A549 (cell line): ENCODE results near the gene PET117. TPM values are rescaled to one million over a fixed set of nuclear protein-coding genes. Genes with fewer than 3 reads are reported as not detected.

Experiments
- ATAC-seq, 2 experiments: fragments of 200-7000 bp in 1 of 2; fragments of >200 bp in 1 of 2; cut with Nextera tagmentation in 1 of 2; cut with Tn5 transposase in 1 of 2; 3 replicates each; pipeline versions ENCODE4 v1.8.0 to v1.9.1; 2018 to 2020; ENCODE audit warnings: mild to moderate bottlenecking in 1 of 2, moderate library complexity in 1 of 2
- CTCF ChIA-PET: fragments of 300-600 bp; sonication (Branson Sonifier 250); formaldehyde crosslinking; extraction: SDS; loops from one replicate; lab custom pipeline; 2021; ENCODE audit warnings: antibody characterized with exemption, inconsistent platforms; lab: Yijun Ruan, JAX
- POLR2A ChIA-PET: fragments of 350-600 bp; formaldehyde crosslinking; extraction: SDS; loops from one replicate; lab custom pipeline; 2021; ENCODE audit warnings: antibody characterized with exemption, inconsistent platforms; lab: Yijun Ruan, JAX
- DNase-seq, 2 experiments: peaks; one replicate each; pipeline versions ENCODE4 v3.0.0 to v3.0.0-alpha.2; 2011 to 2016; ENCODE audit warnings: low read depth in 1 of 2, low spot score in 1 of 2
- FAIRE-seq: peaks from 2 replicates; lab custom pipeline; 2011; peaks lifted over from hg19 to GRCh38; lab: Jason Lieb, UNC
- H3K27ac ChIP-seq, 2 experiments: fragments of >200 bp; sonication (Bioruptor Twin); formaldehyde crosslinking; 3 replicates each; pipeline ENCODE4 v1.5.1; 2016 to 2017
- H3K4me1 ChIP-seq: fragments of >200 bp; sonication (Bioruptor Twin); formaldehyde crosslinking; 3 replicates; pipeline ENCODE4 v1.6.1; 2016
- H3K4me2 ChIP-seq: fragments of >200 bp; sonication (Bioruptor Twin); formaldehyde crosslinking; 3 replicates; pipeline ENCODE4 v1.6.1; 2016
- H3K4me3 ChIP-seq: fragments of >200 bp; sonication (Bioruptor Twin); formaldehyde crosslinking; 3 replicates; pipeline ENCODE4 v1.5.1; 2016
- H3K9me3 ChIP-seq: fragments of >200 bp; sonication (Bioruptor Twin); formaldehyde crosslinking; 3 replicates; pipeline ENCODE4 v1.6.1; 2016
- CEBPB ChIP-seq, 2 experiments: fragments of >200 bp in 1 of 2; sonication (Bioruptor Twin) in 1 of 2; formaldehyde crosslinking in 1 of 2; IDR thresholded peaks; 2 replicates each; pipeline ENCODE4 v1.6.1; 2012 to 2016
- CHD2 ChIP-seq: fragments of 150-350 bp; IDR thresholded peaks from 2 replicates; pipeline ENCODE4 v1.6.1; 2014; ENCODE audit warnings: low read length; ENCODE audit not compliant: partially characterized antibody
- CTCF ChIP-seq: fragments of >200 bp; sonication (Bioruptor Twin); formaldehyde crosslinking; IDR thresholded peaks from 3 replicates; pipeline ENCODE4 v1.5.1; 2016
- E2F6 ChIP-seq: IDR thresholded peaks from 2 replicates; pipeline ENCODE4 v1.6.1; 2012; ENCODE audit warnings: low read depth, borderline replicate concordance
- EHMT2 ChIP-seq: fragments of 200-600 bp; sonication (generic); IDR thresholded peaks from 2 replicates; pipeline ENCODE4 v1.6.1; 2016; ENCODE audit warnings: antibody characterized with exemption, low read depth, mild to moderate bottlenecking, moderate library complexity
- ELK1 ChIP-seq: fragments of 150-350 bp; IDR thresholded peaks from 2 replicates; pipeline ENCODE4 v1.6.1; 2014; ENCODE audit warnings: low read depth, mild to moderate bottlenecking, low read length
- FOSL2 ChIP-seq, 2 experiments: fragments of 450-650 bp in 1 of 2; fragments of >200 bp in 1 of 2; sonication (Bioruptor Twin) in 1 of 2; formaldehyde crosslinking; IDR thresholded peaks; 2 replicates each; pipeline versions ENCODE4 v1.5.0 to v1.6.1; 2016 to 2020; ENCODE audit warnings: mild to moderate bottlenecking in 1 of 2, moderate library complexity in 1 of 2
- FOXS1 ChIP-seq: fragments of 250-450 bp; sonication (Bioruptor Pico); IDR thresholded peaks from 2 replicates; pipeline ENCODE4 v1.5.0; 2020; ENCODE audit warnings: mild to moderate bottlenecking, moderate library complexity
- HDAC2 ChIP-seq: fragments of 200-600 bp; sonication (generic); IDR thresholded peaks from 2 replicates; pipeline ENCODE4 v1.6.1; 2016
- HOXA7 ChIP-seq: fragments of 250-450 bp; sonication (Bioruptor Pico); IDR thresholded peaks from 2 replicates; pipeline ENCODE4 v1.5.0; 2020; ENCODE audit warnings: mild to moderate bottlenecking, moderate library complexity
- HOXB13 ChIP-seq: fragments of 250-450 bp; sonication (Bioruptor Pico); IDR thresholded peaks from 2 replicates; pipeline ENCODE4 v1.5.0; 2020; ENCODE audit warnings: low read depth, mild to moderate bottlenecking, moderate library complexity
- HOXB5 ChIP-seq: fragments of 250-450 bp; sonication (Bioruptor Pico); IDR thresholded peaks from 2 replicates; pipeline ENCODE4 v1.5.0; 2020; ENCODE audit warnings: mild to moderate bottlenecking, moderate library complexity
- JUNB ChIP-seq: fragments of >200 bp; sonication (Bioruptor Twin); formaldehyde crosslinking; IDR thresholded peaks from 2 replicates; pipeline ENCODE4 v1.6.1; 2016
- KDM1A ChIP-seq: fragments of 200-600 bp; sonication (generic); IDR thresholded peaks from 2 replicates; pipeline ENCODE4 v1.6.1; 2016; ENCODE audit warnings: low read depth, mild to moderate bottlenecking
- KDM5A ChIP-seq: fragments of 200-600 bp; sonication (generic); IDR thresholded peaks from 2 replicates; pipeline ENCODE4 v1.6.1; 2016; ENCODE audit warnings: antibody characterized with exemption, mild to moderate bottlenecking
- MAFK ChIP-seq: fragments of 450-650 bp; IDR thresholded peaks from 2 replicates; pipeline ENCODE4 v1.6.1; 2014; ENCODE audit not compliant: partially characterized antibody
- MYC ChIP-seq: IDR thresholded peaks from 2 replicates; pipeline ENCODE4 v1.6.1; 2012; ENCODE audit warnings: mild to moderate bottlenecking, inconsistent platforms, low read length, improper control_type of control experiment, borderline replicate concordance
- NFE2L2 ChIP-seq: fragments of 150-350 bp; conservative IDR thresholded peaks from 2 replicates; pipeline ENCODE4 v1.6.1; 2014; ENCODE audit warnings: low read length
- NR3C1 ChIP-seq: fragments of >200 bp; sonication (Bioruptor Twin); formaldehyde crosslinking; IDR thresholded peaks from 3 replicates; pipeline ENCODE4 v1.6.1; 2017
- POLR2A ChIP-seq: IDR thresholded peaks from 2 replicates; pipeline ENCODE4 v1.6.1; 2012; ENCODE audit warnings: mild to moderate bottlenecking, low read length
- POLR2AphosphoS2 ChIP-seq: conservative IDR thresholded peaks from 2 replicates; pipeline ENCODE4 v1.6.1; 2012; ENCODE audit warnings: low read length, improper control_type of control experiment, inconsistent platforms
- RARB ChIP-seq: fragments of 250-450 bp; sonication (Bioruptor Pico); IDR thresholded peaks from 2 replicates; pipeline ENCODE4 v1.8.0; 2021; ENCODE audit warnings: mild to moderate bottlenecking, moderate library complexity
- REST ChIP-seq: fragments of 200-600 bp; sonication (generic); IDR thresholded peaks from 2 replicates; pipeline ENCODE4 v1.6.1; 2016; ENCODE audit warnings: antibody characterized with exemption, mild to moderate bottlenecking, moderate library complexity
- RFX5 ChIP-seq: fragments of 450-650 bp; IDR thresholded peaks from 2 replicates; pipeline ENCODE4 v1.7.1; 2014; ENCODE audit warnings: antibody characterized with exemption, mild to moderate bottlenecking, moderate library complexity
- RNF2 ChIP-seq: fragments of 200-600 bp; sonication (generic); IDR thresholded peaks from 2 replicates; pipeline ENCODE4 v1.6.1; 2016; ENCODE audit warnings: low read depth, mild to moderate bottlenecking, antibody characterized with exemption, moderate library complexity, borderline replicate concordance
- SMC3 ChIP-seq: fragments of >200 bp; sonication (Bioruptor Twin); formaldehyde crosslinking; IDR thresholded peaks from 3 replicates; pipeline ENCODE4 v1.6.1; 2018; ENCODE audit warnings: inconsistent platforms
- SREBF2 ChIP-seq: fragments of 450-650 bp; IDR thresholded peaks from 2 replicates; pipeline ENCODE4 v1.6.1; 2014; ENCODE audit warnings: mild to moderate bottlenecking, moderate library complexity
- TFCP2L1 ChIP-seq: fragments of 250-450 bp; sonication (Bioruptor Pico); IDR thresholded peaks from 2 replicates; pipeline ENCODE4 v1.5.0; 2021; ENCODE audit warnings: mild to moderate bottlenecking
- ZNF302 ChIP-seq: fragments of 250-450 bp; sonication (Bioruptor Pico); IDR thresholded peaks from 2 replicates; pipeline ENCODE4 v1.9.0; 2021; ENCODE audit warnings: inconsistent platforms, mild to moderate bottlenecking, moderate library complexity
- ZSCAN20 ChIP-seq: fragments of 250-450 bp; sonication (Bioruptor Pico); IDR thresholded peaks from 2 replicates; pipeline ENCODE4 v1.8.0; 2022; ENCODE audit warnings: mild to moderate bottlenecking, moderate library complexity
- WGBS: methylation state at CpG from one replicate; pipeline ENCODE4 v1.1.6; 2017; ENCODE audit errors: missing lambda C conversion rate; 5-methylcytosine and 5-hydroxymethylcytosine counted together
- polyA plus RNA-seq, 4 experiments: library from polyadenylated mRNA; depleted of rRNA in 3 of 4; stranded (reverse); fragments of >200 nt; fragmentation: RNase III in 1 of 4; extraction: RNeasy Plus Mini Kit Qiagen cat#74134 plus additional on column Dnase treatment in 1 of 4; gene quantifications; 2 replicates in 3 of 4; 3 replicates in 1 of 4; pipeline ENCODE4 v1.2.3, GENCODE V29; 2011 to 2017
- TF ChIP-seq, protein P1 (sequence below): fragments of >200 bp; sonication (Bioruptor Twin); formaldehyde crosslinking; IDR thresholded peaks from 2 replicates; pipeline ENCODE4 v1.6.1; 2016

Gene PET117
- polyA plus RNA-seq, 2 of the 4 experiments (the other 2 are of a cell fraction) = 25.0 to 32.3 TPM

DNA sequence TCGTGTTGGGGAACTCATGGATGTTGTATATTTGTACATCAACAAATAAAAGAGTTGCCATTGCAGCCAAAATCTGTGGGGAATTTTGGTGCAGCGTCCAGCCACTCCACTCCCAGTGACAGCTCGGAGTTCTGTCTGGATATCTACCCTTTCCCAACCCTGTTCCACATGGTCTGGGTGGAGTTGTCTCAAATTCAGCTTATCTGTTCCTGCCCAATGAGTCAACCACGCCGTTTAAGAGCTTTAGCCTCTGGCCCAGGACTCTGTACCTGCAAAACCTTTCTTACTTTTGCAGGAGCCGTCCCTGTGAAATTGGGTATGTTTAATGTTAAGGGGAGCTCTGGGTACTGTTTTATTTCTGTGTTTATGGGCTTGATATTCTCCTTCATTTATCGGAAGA, 46.0 kb upstream of the PET117 start:
- ChIA-PET POLR2A (interaction anchor here (0.8 kb wide), 1 partner anchor 196 kb away, joined by 3 read pairs; the partner anchor contains the start of gene ZNF133), CTCF (interaction anchor here (1.6 kb wide), 1 partner anchor 185 kb away, joined by 3 read pairs; no protein-coding TSS in a partner anchor)
- no peaks in the 10 kb centered on the region for H3K9me3 ChIP-seq
- no peaks in the 10 kb centered on the region for H3K4me1 ChIP-seq
- DNase-seq = no peak
- no peak overlapping the region for H3K4me2 ChIP-seq
- H3K27ac ChIP-seq = no peak overlapping the region
- no peak overlapping the region for H3K4me3 ChIP-seq
- no peak for TF ChIP-seq EHMT2
- TF ChIP-seq KDM1A = no peak
- TF ChIP-seq CHD2 = no peak
- TF ChIP-seq RFX5 = no peak
- TF ChIP-seq HOXA7 = no peak
- no peak for TF ChIP-seq MYC
- no peak for TF ChIP-seq JUNB
- TF ChIP-seq HDAC2 = no peak
- no peak for TF ChIP-seq TFCP2L1 (CRISPR knock-in tag)
- no peak for TF ChIP-seq CTCF
- TF ChIP-seq FOSL2 (IDR thresholded peaks at IDR 0.05) = no peak
- no peak for TF ChIP-seq FOSL2 (CRISPR knock-in tag; IDR thresholded peaks at IDR 0.05)
- TF ChIP-seq HOXB13 (CRISPR knock-in tag) = no peak
- TF ChIP-seq POLR2AphosphoS2 = no peak
- TF ChIP-seq NR3C1 = no peak
- no peak for TF ChIP-seq POLR2A
- no peak for TF ChIP-seq ZNF302 (CRISPR knock-in tag)
- TF ChIP-seq, protein P1, sequence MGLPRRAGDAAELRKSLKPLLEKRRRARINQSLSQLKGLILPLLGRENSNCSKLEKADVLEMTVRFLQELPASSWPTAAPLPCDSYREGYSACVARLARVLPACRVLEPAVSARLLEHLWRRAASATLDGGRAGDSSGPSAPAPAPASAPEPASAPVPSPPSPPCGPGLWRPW = no peak
- no peak for TF ChIP-seq ZSCAN20 (CRISPR knock-in tag)
- no peak for TF ChIP-seq REST
- no peak for TF ChIP-seq ELK1
- 35% methylated on average over 7 of the region's 7 CpGs for WGBS
- ATAC-seq = 0 out of 6 replicates have a peak, but pooled peaks of 1 of the 2 experiments have one; percentile 20
- no peak for FAIRE-seq

GRCh38 chr20:18092890-18093289, 44.8 kb upstream of the PET117 start:
- FAIRE-seq (no peak), ATAC-seq (peak in 1 of 2 experiments; percentile 38; a peak in 3 of 6 replicates)
- POLR2A ChIA-PET = no interaction called here
- TF ChIP-seq FOXS1 (CRISPR knock-in tag) (no peak), KDM5A (no peak), RARB (CRISPR knock-in tag) (no peak), POLR2A (no peak), MAFK (no peak), SMC3 (no peak), SREBF2 (no peak), E2F6 (no peak), RNF2 (no peak), ELK1 (no peak), CEBPB (IDR thresholded peaks at IDR 0.05) (no peak), HOXA7 (no peak), NFE2L2 (no peak), HOXB5 (CRISPR knock-in tag) (no peak)

More at GRCh38 chr20:18092890-18093289, 44.8 kb upstream of the PET117 start:
- DNase-seq = no peak
- WGBS = 60% methylated on average over 8 of the region's 8 CpGs
- H3K4me2 ChIP-seq = no peak overlapping the region
- CTCF ChIA-PET = no interaction called here
- H3K4me1 ChIP-seq = no peaks in the 10 kb centered on the region
- H3K4me3 ChIP-seq = no peak overlapping the region
- H3K9me3 ChIP-seq = no peaks in the 10 kb centered on the region
- no peak overlapping the region for H3K27ac ChIP-seq
